HG02759 (cell line): ENCODE results near the gene RPS19.

ENCODE experiments used
- ATAC-seq: cut with Tn5 transposase; IDR thresholded peaks from one replicate; pipeline ENCODE4 v1.9.1; 2021; ENCODE audit warnings: mild to moderate bottlenecking, moderate library complexity; ENCODE audit not compliant: unreplicated experiment

The RPS19 gene

DNA sequence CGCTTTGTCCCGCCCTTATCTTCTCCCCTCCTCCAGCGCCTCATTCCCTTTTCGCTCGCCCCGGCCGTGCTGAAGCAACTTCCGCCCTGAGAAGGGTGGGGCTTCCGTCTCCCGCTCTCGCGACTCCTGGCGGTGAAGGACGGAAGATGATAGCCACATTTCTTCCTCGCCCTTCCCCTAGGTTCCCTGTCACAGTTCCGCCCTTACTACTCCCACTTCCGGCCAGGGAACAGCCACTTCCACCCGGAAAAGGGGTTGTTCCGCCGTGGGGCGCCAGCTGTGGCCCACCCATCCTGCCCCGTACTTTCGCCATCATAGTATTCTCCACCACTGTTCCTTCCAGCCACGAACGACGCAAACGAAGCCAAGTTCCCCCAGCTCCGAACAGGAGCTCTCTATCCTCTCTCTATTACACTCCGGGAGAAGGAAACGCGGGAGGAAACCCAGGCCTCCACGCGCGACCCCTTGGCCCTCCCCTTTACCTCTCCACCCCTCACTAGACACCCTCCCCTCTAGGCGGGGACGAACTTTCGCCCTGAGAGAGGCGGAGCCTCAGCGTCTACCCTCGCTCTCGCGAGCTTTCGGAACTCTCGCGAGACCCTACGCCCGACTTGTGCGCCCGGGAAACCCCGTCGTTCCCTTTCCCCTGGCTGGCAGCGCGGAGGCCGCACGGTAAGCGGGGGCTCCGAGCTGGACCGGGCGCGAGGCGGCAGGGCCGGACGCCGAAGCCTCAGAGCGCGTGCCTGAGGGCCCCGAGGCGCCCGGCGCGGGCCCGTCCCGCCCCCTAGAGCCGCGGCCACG, at the start of gene RPS19:
Gene RPS19, plus strand, starts transcription at position 638 of the 801 bp plus-strand sequence. CDS start 520 bp downstream, outside the sequence.
- peak; percentile 79 for ATAC-seq

DNA sequence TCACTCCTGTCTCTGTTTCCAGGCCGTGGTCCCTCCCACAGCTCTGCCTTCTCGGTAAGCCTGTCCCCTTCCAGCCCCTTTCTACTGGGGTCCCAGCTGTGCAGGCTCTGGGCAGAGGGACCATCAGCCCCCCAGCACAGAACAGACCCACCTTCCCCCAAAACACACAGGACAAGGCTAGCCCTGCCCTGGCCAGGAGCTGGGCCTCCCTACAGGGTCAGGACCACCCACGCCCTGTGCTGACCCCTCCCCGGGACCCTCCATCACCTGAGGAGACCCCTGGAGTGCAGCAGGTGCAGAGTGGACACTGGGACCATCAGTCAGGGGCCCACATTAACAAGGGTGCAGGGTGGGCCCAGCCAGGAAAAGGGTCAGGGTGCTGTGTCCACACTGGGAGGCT, 49.8 kb upstream of the RPS19 start:
- ATAC-seq: no peak

DNA sequence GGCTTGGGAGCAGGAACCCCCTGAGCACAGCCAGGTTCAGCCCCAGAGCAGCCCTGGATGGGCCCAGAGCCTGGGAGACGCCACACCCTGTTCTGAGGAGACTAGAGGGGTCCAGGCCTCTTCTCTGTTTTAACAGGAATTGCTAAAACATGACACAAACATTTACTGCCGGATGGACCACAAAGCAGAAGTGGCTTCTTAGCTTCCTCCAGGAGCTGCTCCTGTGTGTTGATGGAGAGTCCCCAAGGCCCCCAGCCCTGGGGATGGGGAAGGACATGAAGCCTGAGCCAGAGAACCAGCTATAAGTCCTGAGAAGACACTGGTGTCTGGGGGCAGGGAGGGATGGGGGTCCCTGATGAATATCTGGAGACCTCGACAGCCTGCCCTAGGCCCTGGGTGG, 49.0 kb upstream of the RPS19 start:
- ATAC-seq: no peak

DNA sequence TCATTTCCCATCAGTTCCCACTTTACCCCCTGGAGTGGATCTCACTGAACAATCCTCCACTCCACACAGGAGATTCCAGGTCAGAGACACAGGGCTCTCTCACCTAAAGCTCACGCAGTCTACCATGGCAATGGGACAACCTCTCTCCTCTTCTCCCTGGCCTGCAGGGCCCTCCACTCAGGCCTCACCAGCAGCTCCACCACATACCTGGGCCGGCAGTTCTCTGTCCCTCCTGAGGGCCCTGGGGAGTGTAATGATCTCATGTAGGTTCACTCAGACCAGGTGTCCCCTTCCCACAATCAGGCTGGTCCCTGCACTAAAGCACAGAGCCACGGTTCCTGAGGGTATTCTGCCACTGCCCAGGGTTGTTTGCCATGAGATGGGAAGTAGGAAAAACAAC, 48.1 kb upstream of the RPS19 start:
- ATAC-seq: no peak

DNA sequence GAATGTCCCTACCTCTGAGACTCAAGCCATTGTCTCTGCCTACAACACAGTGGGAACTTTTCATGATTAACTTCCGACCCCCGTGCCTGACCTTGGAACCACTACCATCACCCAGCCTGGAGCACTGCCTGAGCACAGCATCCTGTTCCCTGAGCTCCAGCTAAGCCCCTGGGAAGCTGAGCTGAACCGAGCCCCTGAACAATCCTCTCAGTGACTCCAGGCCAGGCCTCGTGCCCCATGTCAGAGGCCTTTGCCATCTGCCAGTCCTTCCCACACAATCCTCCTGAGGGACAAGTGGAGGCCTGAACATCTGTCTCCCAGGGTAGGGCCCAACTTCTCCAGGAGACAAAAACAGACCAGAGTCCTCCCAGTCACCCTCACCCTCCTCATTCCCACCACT, 46.1 kb upstream of the RPS19 start:
- no peak for ATAC-seq

DNA sequence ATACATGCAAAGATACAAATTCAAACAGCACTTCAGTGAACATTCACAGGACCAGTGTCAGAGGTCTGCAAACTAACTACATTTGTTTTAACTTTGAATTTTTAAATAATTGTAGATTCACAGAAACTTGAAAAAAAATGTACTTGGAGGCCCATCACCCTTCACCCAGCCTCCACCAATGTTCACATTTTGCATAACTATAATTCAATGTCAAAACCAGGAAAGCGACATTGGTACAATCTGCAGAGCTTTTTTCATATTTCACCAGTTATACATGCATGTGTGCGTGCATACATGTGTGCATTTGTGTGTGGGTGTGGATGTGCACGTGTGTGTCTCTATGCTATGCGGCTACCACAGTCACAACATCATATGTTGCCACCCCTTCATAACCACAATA, 44.8 kb upstream of the RPS19 start:
- no peak for ATAC-seq

DNA sequence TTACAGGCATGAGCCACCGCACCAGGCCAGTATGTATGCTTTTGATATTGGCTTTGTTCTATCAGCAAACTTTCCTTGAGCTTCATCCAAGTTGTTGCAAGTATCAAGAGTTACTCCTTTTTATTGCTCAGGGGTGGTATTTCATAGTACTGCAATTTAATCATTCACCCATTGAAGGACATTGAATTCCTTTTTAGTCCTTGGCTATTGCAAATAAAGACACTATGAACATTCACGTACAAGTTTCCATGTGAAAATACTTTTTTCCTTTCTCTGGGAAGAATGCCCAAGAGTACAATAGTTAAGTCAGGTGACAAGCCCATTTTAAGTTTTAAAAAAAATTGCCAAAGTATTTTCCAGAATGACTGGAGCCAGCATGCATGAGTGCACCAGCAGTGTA, 43.3 kb upstream of the RPS19 start:
- ATAC-seq: no peak

DNA sequence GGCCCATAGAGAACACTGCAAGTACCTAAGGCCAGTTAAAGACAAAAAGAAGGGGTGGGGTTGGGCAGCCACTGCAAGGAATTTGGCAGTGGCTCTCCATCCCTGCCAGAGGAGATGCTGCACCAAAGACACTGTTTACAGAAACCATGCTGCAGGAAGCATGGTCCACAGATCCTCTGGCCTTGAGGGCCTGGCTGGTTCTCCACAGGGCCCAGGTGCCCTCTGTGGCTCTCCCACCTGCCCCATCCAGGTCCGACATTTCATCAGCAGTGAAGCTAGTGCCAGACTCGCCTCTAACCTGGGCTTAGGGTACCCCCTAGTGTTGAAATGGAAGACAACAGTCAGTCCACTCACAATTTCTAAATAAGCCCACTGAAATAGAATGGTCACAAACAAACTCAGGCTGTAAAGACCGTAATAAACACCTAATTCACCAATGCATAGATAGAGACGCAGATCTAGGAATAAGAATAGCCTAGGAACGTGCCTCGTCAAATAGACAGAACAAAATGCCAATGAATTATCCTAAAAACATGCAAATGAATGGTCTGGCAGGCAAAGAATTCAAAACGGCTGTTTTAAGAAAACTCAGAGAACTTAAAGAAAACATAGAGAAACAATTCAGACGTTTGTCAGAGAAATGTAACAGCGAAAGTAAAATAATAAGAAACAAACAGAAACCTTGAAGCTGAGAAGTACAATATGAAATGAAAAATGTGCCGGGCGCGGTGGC, 38.9 kb upstream of the RPS19 start:
- ATAC-seq: no peak

DNA sequence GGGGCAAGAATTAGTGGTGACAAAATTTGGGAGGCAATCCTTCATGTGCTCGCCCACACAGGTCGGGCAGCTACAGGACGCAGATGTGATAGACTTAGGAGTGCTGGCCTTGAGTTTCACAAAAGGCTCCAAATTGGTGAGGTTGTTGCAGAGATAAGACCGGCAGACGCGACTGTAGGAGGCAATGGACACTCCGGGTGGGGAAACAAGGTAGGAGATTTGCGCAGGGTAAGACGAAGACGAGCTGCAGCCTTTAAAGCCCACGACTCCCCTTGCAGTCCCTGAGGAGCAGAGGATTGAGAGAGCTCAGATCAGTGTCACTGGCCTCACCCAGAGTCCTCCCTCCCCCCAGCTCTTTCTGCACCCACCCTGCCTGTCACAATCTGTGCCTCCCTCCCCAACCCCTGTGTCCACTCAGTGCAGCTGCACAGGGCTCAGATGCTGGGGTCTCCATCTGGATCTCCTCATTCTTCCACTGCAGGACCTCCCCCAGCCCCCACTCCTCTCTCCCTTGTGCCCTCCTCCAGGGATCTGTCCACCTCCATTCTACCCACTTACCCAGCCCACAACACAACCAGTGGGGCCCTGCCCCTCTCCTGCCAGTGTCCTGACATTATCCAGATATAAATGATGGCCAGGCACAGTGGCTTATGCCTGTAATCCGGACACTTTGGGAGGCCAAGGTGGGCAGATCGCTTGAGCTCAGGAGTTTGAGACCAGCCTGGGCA, 21.9 kb upstream of the RPS19 start:
- no peak for ATAC-seq

DNA sequence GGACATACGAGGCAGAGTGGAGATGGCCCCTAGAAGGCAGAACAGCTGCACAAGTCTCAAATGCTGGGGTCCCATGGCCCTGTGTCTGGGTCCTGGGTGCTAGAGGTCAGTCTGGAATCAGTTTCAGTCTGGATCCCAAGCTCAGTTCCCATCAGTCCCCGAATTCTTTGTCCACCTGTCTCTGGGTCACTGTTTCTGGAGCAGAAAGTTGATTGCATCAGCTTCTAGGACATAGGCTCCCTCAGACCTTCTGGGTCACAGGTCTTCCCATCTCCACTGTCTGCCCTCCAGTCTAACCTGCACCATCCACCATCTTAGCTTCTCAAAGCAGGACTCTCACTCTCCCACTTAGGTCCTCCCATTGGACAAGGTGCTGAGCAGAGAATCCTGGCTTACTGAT, 20.8 kb upstream of the RPS19 start:
- no peak for ATAC-seq

DNA sequence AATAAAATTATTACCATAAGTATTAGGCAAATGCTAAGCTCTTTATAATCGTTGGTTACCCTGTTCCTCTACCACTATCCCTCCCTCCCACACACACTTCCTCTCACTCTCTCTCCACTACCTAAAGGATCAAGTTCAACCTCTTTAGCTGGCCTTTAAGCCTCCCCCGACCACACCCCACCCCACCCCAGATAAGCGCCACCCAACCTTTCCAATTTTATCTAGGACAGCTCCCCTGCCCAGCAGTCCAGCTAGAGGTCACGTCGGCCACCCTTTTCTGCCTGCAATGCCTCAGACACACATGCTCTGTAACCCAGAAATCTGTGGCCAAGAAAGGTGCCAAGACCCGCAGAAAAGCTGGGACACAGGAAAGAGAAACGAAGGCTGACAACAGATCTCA, 16.7 kb upstream of the RPS19 start:
- ATAC-seq: no peak

DNA sequence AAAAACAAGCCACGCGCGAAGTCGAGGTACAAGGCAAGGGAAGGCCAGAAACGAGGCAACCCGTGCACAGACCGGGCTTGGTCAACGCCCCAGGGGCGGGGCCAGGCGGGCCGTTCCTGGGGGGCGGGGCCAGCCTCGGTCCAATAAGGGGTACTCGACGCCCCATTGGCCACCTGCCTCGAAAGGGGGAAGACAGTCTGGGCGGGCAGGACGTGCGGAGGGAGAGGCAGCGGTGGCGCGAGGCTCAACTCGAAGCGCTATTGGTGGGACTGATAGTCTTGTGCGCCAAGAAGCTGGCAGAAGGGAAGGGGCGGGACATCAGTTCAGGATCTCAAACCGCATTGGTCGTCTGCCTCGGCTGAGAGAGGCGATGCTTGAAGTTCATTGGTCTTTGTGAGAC, 15.5 kb upstream of the RPS19 start, which contains the start of gene LYPD4:
Gene LYPD4, minus strand, starts transcription at position 83 of the 400 bp plus-strand sequence. CDS start 5,398 bp downstream, outside the sequence.
- ATAC-seq: no peak

DNA sequence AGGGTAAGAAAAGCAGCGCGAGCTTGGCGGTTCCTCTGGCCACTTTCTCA, 15.2 kb upstream of the RPS19 start, which contains the start of gene DMRTC2:
Gene DMRTC2, plus strand, starts transcription at position 42 of the 50 bp plus-strand sequence. CDS start 2,387 bp downstream, outside the sequence.
- no peak for ATAC-seq

DNA sequence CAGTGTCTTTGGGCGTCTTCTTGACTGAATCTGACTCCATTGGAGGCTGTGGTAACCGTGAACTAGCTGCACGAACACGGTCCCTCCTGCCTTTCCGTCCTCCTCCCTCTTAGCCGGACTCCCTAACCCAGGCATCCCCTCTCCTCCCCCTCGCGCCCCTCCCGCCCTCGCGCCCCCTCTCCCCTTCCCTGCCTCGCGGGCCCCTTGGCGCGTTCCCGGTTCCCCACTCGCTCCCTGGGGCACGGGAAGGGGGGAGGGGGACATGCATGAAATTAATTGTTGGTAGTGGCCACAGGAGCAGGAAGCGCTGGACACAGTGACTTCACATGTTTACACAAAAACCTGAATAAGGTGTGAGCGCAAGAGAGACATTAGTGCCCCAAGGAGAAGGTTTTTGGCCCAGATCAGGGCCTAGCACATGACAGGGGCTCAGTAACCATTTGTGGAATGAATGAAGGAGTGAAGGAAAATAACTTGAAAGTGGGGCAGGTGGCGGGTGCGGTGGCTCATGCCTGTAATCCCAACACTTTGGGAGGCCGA, 14.9 kb upstream of the RPS19 start:
- no peak for ATAC-seq

DNA sequence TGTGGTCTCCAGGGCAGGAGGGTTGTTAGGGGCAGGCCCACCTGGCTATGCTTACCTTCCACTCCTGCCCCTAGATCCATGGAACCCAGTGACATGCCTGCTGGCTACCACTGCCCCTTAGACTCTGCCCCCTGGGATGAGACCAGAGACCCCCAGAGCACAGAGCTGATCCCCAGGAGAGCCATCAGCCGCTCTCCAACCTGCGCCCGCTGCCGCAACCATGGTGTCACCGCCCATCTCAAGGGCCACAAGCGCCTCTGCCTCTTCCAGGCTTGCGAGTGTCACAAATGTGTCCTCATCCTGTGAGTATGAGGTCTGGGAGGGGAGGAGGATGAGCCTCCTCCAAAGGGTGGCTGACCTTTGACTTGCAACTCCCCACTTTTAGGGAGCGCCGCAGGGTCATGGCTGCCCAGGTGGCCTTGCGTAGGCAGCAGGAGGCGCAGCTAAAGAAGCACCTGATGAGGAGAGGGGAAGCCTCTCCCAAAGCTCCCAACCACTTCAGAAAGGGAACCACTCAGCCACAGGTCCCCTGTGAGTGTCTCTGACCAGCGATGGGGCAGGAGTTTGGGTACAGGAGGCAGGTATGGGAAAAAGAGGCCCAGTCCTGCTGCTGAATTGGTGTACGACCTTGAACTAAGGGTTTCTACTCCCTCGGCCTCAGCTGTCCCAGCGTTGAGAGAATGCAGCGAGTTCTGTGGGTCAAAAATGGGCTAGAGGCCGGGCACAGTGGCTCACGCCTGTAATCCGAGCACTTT, 12.5 kb upstream of the RPS19 start:
- no peak for ATAC-seq

DNA sequence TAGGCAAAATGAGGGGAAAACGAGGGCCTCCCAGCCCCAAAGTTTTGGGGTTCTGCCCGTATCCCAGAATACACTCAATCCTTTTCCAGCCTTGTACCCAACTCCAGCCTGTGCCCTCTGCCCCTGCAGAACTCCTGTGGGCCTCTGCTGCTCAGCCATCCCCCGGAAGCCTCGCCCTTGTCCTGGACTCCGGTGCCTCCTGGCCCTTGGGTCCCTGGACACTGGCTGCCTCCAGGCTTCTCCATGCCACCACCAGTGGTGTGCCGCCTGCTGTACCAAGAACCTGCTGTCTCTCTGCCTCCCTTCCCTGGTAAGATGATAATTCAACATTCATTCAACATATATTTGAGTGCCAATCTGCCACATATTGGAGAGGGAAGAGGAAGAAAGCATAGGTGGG, 11.4 kb upstream of the RPS19 start:
- ATAC-seq: no peak

DNA sequence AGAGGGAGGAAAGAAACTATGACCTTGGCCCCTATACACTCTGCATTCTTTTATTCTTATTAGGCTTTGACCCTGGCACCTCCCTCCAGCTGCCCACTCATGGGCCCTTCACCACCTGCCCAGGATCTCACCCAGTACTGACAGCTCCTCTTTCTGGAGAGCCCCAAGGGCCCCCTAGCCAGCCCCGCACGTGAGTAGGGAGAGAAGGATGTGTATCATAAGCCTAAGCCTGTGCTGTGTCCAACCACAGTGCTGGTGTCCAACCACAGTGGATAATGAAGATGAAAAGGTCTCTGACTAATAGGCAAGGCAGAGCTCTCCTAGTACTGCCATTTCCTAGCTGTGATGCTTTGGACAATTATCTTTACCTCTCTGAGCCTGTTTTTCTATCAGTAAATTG, 11.0 kb upstream of the RPS19 start:
- no peak for ATAC-seq

DNA sequence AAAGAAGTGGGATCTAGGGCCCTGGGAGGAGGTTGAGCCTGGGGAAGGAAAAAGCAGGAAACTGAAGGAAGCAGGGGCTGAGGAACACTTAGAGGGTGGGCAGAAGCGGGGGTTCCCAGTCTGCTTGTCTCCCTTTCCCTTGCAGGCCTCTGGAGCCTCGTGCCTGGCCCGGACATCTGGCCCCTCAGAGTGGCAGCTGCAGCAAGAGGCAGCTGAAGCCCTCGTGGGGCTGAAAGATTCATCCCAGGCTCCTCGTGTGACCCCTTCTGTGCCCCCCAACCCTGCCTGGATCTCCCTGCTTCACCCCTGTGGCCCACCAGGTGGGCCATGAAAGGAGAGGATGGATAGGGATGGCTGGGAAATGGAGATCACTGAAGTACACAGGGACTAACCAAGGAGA, 9.7 kb upstream of the RPS19 start:
- ATAC-seq: no peak

DNA sequence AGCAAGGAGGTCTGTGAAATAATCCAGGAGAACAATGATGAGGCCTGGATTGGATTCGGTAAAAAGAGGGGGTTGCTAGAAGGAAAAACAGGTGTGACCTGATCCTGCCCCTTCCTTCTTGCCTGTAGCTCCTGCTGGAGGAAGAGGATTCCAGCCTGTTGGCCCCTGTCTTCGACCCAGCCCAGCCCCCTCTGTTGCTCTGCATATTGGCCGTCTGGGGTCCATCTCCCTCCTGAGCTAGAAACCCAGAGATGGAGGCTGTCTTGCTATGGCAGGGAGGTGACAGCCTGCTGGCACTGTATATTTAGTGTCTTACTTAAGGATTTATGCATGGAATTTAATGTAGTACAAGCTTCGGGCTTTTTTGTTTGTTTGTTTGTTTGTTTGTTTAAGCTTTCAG, 8.6 kb upstream of the RPS19 start:
- no peak for ATAC-seq

DNA sequence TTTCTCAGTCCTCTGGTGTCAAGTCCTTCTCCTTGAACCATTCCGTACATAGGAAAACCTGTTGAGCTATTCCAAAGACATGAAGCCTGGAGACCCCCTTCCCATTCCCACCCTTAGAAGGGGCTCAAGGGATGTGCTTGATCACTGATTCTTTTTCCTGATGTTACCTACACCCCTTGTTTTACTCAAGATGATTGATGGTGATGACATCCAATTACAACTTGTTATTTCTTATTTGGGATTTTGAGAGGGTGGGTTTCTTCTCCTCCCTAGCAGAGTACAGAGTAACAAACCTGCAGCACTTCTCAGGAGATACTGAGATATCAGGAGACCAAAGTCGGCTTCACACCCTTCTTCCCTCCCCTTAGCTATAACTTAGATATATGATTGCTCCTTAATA, 6.7 kb upstream of the RPS19 start:
- no peak for ATAC-seq

DNA sequence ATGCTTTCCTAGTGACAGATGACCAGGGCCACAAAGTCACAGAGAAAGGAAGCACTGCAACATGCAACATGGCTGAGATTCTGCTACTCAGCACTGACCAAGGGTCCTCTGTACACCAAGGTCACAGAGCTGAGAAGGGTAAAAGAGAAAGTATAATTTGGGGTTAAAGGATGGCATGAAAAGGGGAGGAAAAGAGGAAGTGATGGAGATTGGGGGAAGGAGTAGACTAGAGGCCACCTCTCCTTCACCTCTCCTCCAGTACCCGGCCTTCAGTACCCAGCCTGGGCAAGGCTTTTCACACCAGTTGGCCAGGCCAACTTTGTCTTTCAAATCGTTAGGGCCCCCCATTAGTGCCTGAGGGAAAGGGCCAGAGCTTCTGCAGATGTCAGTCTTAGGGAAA, 6.3 kb upstream of the RPS19 start:
- ATAC-seq: no peak
